Ramos (cell line): Measurements from ENCODE around the gene ZNF649.
"Not testable (repeated sequence)": the region's sequence is repeated elsewhere in the genome, so short reads cannot be mapped to it uniquely, and the experiment has no call there.

Experiments used
- in situ Hi-C: fragments of 300-500 bp; cut with MboI; formaldehyde crosslinking; loops from one replicate; pipeline ENCODE4 v1.14.3; 2022; ENCODE audit warnings: low sequenced_read_pairs; ENCODE audit not compliant: unreplicated experiment

ZNF649 gene

GRCh38 chr19:51904331-51905165, at the start of gene ZNF649:
Gene ZNF649, minus strand, starts transcription at chr19:51905017. Its CDS starts 4,910 bp downstream, at chr19:51900107.
- in situ Hi-C loops, result no loop called here

- in situ Hi-C loops, result no loop called here
Observed at GRCh38 chr19:51948975-51949374, 44.2 kb upstream of the ZNF649 start.

GRCh38 chr19:51946602-51947001, 41.8 kb upstream of the ZNF649 start:
- in situ Hi-C loops, result no loop called here

GRCh38 chr19:51944798-51945552, 40.2 kb upstream of the ZNF649 start:
- in situ Hi-C loops, result no loop called here

- in situ Hi-C loops, result no loop called here
Observed at GRCh38 chr19:51938936-51939335, 34.1 kb upstream of the ZNF649 start.

GRCh38 chr19:51931921-51932320, 27.1 kb upstream of the ZNF649 start:
- in situ Hi-C loops, result no loop called here

- in situ Hi-C loops, result no loop called here
Observed at GRCh38 chr19:51927859-51928258, 23.0 kb upstream of the ZNF649 start.

GRCh38 chr19:51926784-51927741, 22.2 kb upstream of the ZNF649 start, which contains the start of gene ZNF613:
Gene ZNF613, plus strand, starts transcription at chr19:51927472. Its CDS starts 8,749 bp downstream, at chr19:51936221.
- in situ Hi-C loops, result no loop called here

- in situ Hi-C loops, result no loop called here
Observed at GRCh38 chr19:51926426-51926783, 21.6 kb upstream of the ZNF649 start.

- in situ Hi-C loops, result no loop called here
Observed at GRCh38 chr19:51921949-51922348, 17.1 kb upstream of the ZNF649 start.

GRCh38 chr19:51919606-51920005, 14.8 kb upstream of the ZNF649 start:
- in situ Hi-C loops, result no loop called here

GRCh38 chr19:51916167-51916566, 11.3 kb upstream of the ZNF649 start:
- in situ Hi-C loops, result no loop called here

- in situ Hi-C loops, result no loop called here
Observed at GRCh38 chr19:51915324-51915867, 10.6 kb upstream of the ZNF649 start.

GRCh38 chr19:51907981-51908380, 3.2 kb upstream of the ZNF649 start:
- in situ Hi-C loops, result not testable (repeated sequence)

- in situ Hi-C loops, result not testable (repeated sequence)
Observed at GRCh38 chr19:51906108-51906507, 1.3 kb upstream of the ZNF649 start.

GRCh38 chr19:51905639-51906038, 822 bp upstream of the ZNF649 start:
- in situ Hi-C loops, result not testable (repeated sequence)

- in situ Hi-C loops, result no loop called here
Observed at GRCh38 chr19:51905206-51905605, 389 bp upstream of the ZNF649 start.

GRCh38 chr19:51903192-51903591, 1.6 kb downstream of the ZNF649 start:
- in situ Hi-C loops, result no loop called here

- in situ Hi-C loops, result no loop called here
Observed at GRCh38 chr19:51901860-51902259, 3.0 kb downstream of the ZNF649 start.

GRCh38 chr19:51891193-51891747, 13.5 kb downstream of the ZNF649 start:
- in situ Hi-C loops, result no loop called here
